GM23338 (cell line): Measurements from ENCODE around the gene VCL.

Experiments used
- CTCF ChIP-seq, 2 experiments: fragments of 200-600 bp in 1 of 2; sonication (generic) in 1 of 2; conservative IDR thresholded peaks; 2 replicates each; pipeline versions ENCODE4 v1.5.1 to v1.6.1; 2016 to 2017; ENCODE audit warnings: antibody characterized with exemption in 2 of 2, low read depth in 2 of 2, mild to moderate bottlenecking in 2 of 2, moderate library complexity in 1 of 2
- EZH2 ChIP-seq: fragments of 200-600 bp; sonication (generic); IDR thresholded peaks from one replicate; pipeline ENCODE4 v1.8.0; 2017; ENCODE audit warnings: antibody characterized with exemption, mild to moderate bottlenecking, low read depth; ENCODE audit not compliant: unreplicated experiment
- EZH2phosphoT487 ChIP-seq: fragments of 200-600 bp; sonication (generic); IDR thresholded peaks from one replicate; pipeline ENCODE4 v1.8.1; 2018; ENCODE audit warnings: antibody characterized with exemption; ENCODE audit not compliant: unreplicated experiment
- REST ChIP-seq: IDR thresholded peaks from one replicate; pipeline ENCODE4 v1.6.1; 2018; ENCODE audit warnings: antibody characterized with exemption; ENCODE audit not compliant: unreplicated experiment
- STAT1 ChIP-seq: IDR thresholded peaks from one replicate; pipeline ENCODE4 v1.6.1; 2016; ENCODE audit warnings: antibody characterized with exemption; ENCODE audit not compliant: unreplicated experiment

DNA sequence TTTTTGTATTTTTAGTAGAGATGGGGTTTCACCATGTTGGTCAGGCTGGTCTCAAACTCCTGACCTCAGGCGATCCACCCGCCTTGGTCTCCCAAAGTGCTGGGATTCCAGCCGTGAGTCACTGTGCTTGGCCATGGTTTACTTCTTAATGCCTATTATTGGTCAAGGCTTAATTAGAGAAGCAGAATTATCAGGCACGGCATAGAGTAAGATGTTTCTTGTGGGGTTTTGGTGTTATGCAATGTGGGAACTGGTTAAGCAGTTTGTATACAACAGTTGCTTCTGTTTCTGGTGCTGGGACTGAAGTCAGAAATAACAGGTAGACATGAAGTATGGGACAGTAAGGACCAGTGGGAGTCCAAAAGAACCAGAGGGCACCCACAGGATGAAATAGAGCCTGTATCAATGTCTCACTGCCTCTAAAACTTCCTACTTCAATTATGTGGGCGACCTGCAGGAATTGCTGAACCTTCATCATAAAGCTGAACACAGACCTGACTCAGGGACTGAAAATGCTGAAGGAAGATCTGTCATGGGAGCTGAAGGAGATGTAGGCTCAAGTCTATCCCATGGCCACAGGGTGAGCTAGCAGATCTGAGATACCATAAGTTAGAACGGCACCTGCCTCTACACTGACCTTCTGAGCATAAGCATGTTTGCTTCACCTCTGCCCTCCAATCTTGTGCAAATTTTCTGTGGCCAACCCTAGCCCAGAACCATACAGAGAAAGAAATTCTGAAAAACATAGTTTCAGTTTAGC lies 38.3 kb upstream of the VCL start:
- TF ChIP-seq REST (no peak), CTCF (conservative IDR thresholded peaks at IDR 0.05; ENCODE audit: low read depth in 2 of 2) (no peak), EZH2 (no peak), EZH2phosphoT487 (no peak), STAT1 (no peak)
